Loucy (cell line): ENCODE data around the gene DTYMK.

Source experiments
- H2AFZ ChIP-seq: fragments of 200-600 bp; sonication (generic); 2 replicates; pipeline ENCODE4 v1.6.0; 2016; ENCODE audit warnings: antibody characterized with exemption, mild to moderate bottlenecking, low read length, moderate library complexity
- H3F3A ChIP-seq: fragments of 200-600 bp; 2 replicates; pipeline ENCODE4 v1.6.0; 2016; ENCODE audit warnings: antibody characterized with exemption, low read depth, mild to moderate bottlenecking
- H3K27me3 ChIP-seq: fragments of 200-600 bp; sonication (generic); 2 replicates; pipeline ENCODE4 v1.6.1; 2014; ENCODE audit warnings: low read length, mild to moderate bottlenecking; ENCODE audit not compliant: insufficient read depth, poor library complexity, severe bottlenecking
- H3K36me3 ChIP-seq: fragments of 200-600 bp; sonication (generic); 2 replicates; pipeline ENCODE4 v1.6.1; 2016; ENCODE audit warnings: low read length; ENCODE audit not compliant: insufficient read depth
- H3K4me1 ChIP-seq: fragments of 200-600 bp; sonication (generic); 2 replicates; pipeline ENCODE4 v1.5.1; 2014; ENCODE audit warnings: low read length, mild to moderate bottlenecking; ENCODE audit not compliant: insufficient read depth, poor library complexity, severe bottlenecking
- H3K4me2 ChIP-seq: fragments of 200-600 bp; sonication (generic); 2 replicates; pipeline ENCODE4 v1.6.0; 2014; ENCODE audit warnings: antibody characterized with exemption, low read length, low read depth, mild to moderate bottlenecking; ENCODE audit not compliant: poor library complexity, severe bottlenecking
- H3K4me3 ChIP-seq: fragments of 200-600 bp; sonication (generic); 2 replicates; pipeline ENCODE4 v1.5.1; 2014; ENCODE audit warnings: low read length, mild to moderate bottlenecking, mixed read lengths; ENCODE audit not compliant: poor library complexity, severe bottlenecking
- H3K79me2 ChIP-seq: fragments of 200-600 bp; sonication (generic); 2 replicates; pipeline ENCODE4 v1.6.1; 2014; ENCODE audit warnings: low read length; ENCODE audit not compliant: insufficient read depth
- H3K9ac ChIP-seq: fragments of 200-600 bp; sonication (generic); 2 replicates; pipeline ENCODE4 v1.6.0; 2014; ENCODE audit warnings: mild to moderate bottlenecking, low read depth, low read length, moderate library complexity; ENCODE audit not compliant: poor library complexity, severe bottlenecking
- H3K9me2 ChIP-seq: fragments of 200-600 bp; sonication (generic); replicated peaks from 2 replicates; pipeline ENCODE4 v1.6.1; 2016; ENCODE audit warnings: low read depth, low read length, mixed read lengths
- H3K9me3 ChIP-seq: fragments of 200-600 bp; sonication (generic); 2 replicates; pipeline ENCODE4 v1.6.1; 2014; ENCODE audit warnings: mild to moderate bottlenecking, antibody characterized with exemption, low read length, low read depth; ENCODE audit not compliant: insufficient read depth
- H4K20me1 ChIP-seq: fragments of 200-600 bp; sonication (generic); 2 replicates; pipeline ENCODE4 v1.6.0; 2014; ENCODE audit warnings: antibody characterized with exemption, low read length, mild to moderate bottlenecking; ENCODE audit not compliant: insufficient read depth, poor library complexity, severe bottlenecking
- CTCF ChIP-seq: fragments of 200-600 bp; sonication (generic); conservative IDR thresholded peaks from 2 replicates; pipeline ENCODE4 v1.5.1; 2014; ENCODE audit warnings: mild to moderate bottlenecking, antibody characterized with exemption, low read length
- EZH2phosphoT487 ChIP-seq: fragments of 200-600 bp; IDR thresholded peaks from 2 replicates; pipeline ENCODE4 v1.6.1; 2018; ENCODE audit warnings: antibody characterized with exemption, mild to moderate bottlenecking, moderate library complexity, borderline replicate concordance

DTYMK gene

GRCh38 chr2:241720560-241720959, 33.9 kb upstream of the DTYMK start:
- H3K4me1 ChIP-seq: no peaks in the 10 kb centered on the region
- no peaks in the 10 kb centered on the region for H3K9me3 ChIP-seq
- H3K27me3 ChIP-seq: no peaks in the 10 kb centered on the region
- no peaks in the 10 kb centered on the region for H4K20me1 ChIP-seq
- H3K79me2 ChIP-seq: no peaks in the 10 kb centered on the region
- no peak overlapping the region for H3K4me3 ChIP-seq
- no peak overlapping the region for H2AFZ ChIP-seq
- no peaks in the 10 kb centered on the region for H3K9me2 ChIP-seq
- H3F3A ChIP-seq: no peaks in the 10 kb centered on the region
- H3K9ac ChIP-seq: no peak overlapping the region
- peaks cover 8% of the 10 kb centered on the region; the same call in 1 of the 2 replicates for H3K36me3 ChIP-seq
- no peak overlapping the region for H3K4me2 ChIP-seq
- TF ChIP-seq CTCF (no peak), EZH2phosphoT487 (no peak)

GRCh38 chr2:241720099-241720498, 33.5 kb upstream of the DTYMK start:
- Histone ChIP-seq H3K9me2 (no peaks in the 10 kb centered on the region), H4K20me1 (no peaks in the 10 kb centered on the region), H3K79me2 (no peaks in the 10 kb centered on the region), H3K27me3 (no peaks in the 10 kb centered on the region), H2AFZ (no peak overlapping the region), H3F3A (no peaks in the 10 kb centered on the region), H3K9ac (no peak overlapping the region), H3K4me1 (no peaks in the 10 kb centered on the region), H3K9me3 (no peaks in the 10 kb centered on the region), H3K4me2 (no peak overlapping the region), H3K36me3 (peaks cover 8% of the 10 kb centered on the region; the same call in 1 of the 2 replicates), H3K4me3 (no peak overlapping the region)
- TF ChIP-seq CTCF: no peak
- no peak for TF ChIP-seq EZH2phosphoT487

GRCh38 chr2:241719093-241719492, 32.5 kb upstream of the DTYMK start:
- no peaks in the 10 kb centered on the region for H3K9me3 ChIP-seq
- H3K36me3 ChIP-seq: peaks cover 8% of the 10 kb centered on the region; the same call in 1 of the 2 replicates
- no peaks in the 10 kb centered on the region for H3K79me2 ChIP-seq
- no peak overlapping the region for H3K9ac ChIP-seq
- no peak overlapping the region for H3K4me3 ChIP-seq
- H3K27me3 ChIP-seq: no peaks in the 10 kb centered on the region
- no peak overlapping the region for H3K4me2 ChIP-seq
- no peaks in the 10 kb centered on the region for H3K9me2 ChIP-seq
- H2AFZ ChIP-seq: no peak overlapping the region
- H4K20me1 ChIP-seq: no peaks in the 10 kb centered on the region
- no peaks in the 10 kb centered on the region for H3F3A ChIP-seq
- no peaks in the 10 kb centered on the region for H3K4me1 ChIP-seq
- TF ChIP-seq CTCF (no peak), EZH2phosphoT487 (no peak)
